Immature natural killer cell (primary cell): ENCODE measurements around the gene SARS1. TPM values are rescaled to one million over a fixed set of nuclear protein-coding genes. Genes with fewer than 3 reads are reported as not detected.
A peak's percentile ranks its signal among the peaks of the same experiment; 100 is the strongest.
"Not testable (repeated sequence)": the region's sequence is repeated elsewhere in the genome, so short reads cannot be mapped to it uniquely, and the experiment has no call there.

ENCODE experiments used
- DNase-seq, 3 donors: peaks; one replicate each; pipeline ENCODE4 v3.0.0; 2022; ENCODE audit warnings: mixed read lengths in 1 of 3
- H3K27ac Mint-ChIP-seq, 6 donors: one replicate each; pipeline ENCODE4 v1.8.0; 2020; ENCODE audit warnings: mixed read lengths in 6 of 6, mild to moderate bottlenecking in 5 of 6, inconsistent platforms in 4 of 6, moderate library complexity in 3 of 6
- H3K27me3 Mint-ChIP-seq, 3 donors: one replicate each; pipeline ENCODE4 v1.8.0; 2020 to 2021; ENCODE audit warnings: low read depth in 3 of 3, mild to moderate bottlenecking in 3 of 3, mixed read lengths in 3 of 3, moderate library complexity in 3 of 3, inconsistent platforms in 1 of 3
- H3K36me3 Mint-ChIP-seq, 3 donors: one replicate each; pipeline ENCODE4 v1.8.0; 2020; ENCODE audit warnings: mixed read lengths in 3 of 3, inconsistent platforms in 2 of 3, mild to moderate bottlenecking in 2 of 3
- H3K4me1 Mint-ChIP-seq, 2 donors: one replicate each; pipeline ENCODE4 v1.8.0; 2020; ENCODE audit warnings: inconsistent platforms in 2 of 2, mild to moderate bottlenecking in 2 of 2, mixed read lengths in 2 of 2, moderate library complexity in 1 of 2
- H3K4me3 Mint-ChIP-seq, 5 donors: one replicate each; pipeline ENCODE4 v1.8.0; 2020; ENCODE audit warnings: mild to moderate bottlenecking in 5 of 5, mixed read lengths in 5 of 5, inconsistent platforms in 3 of 5, moderate library complexity in 3 of 5
- H3K9me3 Mint-ChIP-seq, 6 donors: one replicate each; pipeline ENCODE4 v1.8.0; 2020; ENCODE audit warnings: mild to moderate bottlenecking in 6 of 6, mixed read lengths in 6 of 6, inconsistent platforms in 4 of 6, moderate library complexity in 3 of 6
- polyA plus RNA-seq, 3 donors: library from polyadenylated mRNA; unstranded; fragments of 300-500 nt; fragmentation: Illumina TruSeq; gene quantifications; one replicate each; pipeline ENCODE4 v1.2.3, GENCODE V29; 2021

SARS1 gene, protein sequence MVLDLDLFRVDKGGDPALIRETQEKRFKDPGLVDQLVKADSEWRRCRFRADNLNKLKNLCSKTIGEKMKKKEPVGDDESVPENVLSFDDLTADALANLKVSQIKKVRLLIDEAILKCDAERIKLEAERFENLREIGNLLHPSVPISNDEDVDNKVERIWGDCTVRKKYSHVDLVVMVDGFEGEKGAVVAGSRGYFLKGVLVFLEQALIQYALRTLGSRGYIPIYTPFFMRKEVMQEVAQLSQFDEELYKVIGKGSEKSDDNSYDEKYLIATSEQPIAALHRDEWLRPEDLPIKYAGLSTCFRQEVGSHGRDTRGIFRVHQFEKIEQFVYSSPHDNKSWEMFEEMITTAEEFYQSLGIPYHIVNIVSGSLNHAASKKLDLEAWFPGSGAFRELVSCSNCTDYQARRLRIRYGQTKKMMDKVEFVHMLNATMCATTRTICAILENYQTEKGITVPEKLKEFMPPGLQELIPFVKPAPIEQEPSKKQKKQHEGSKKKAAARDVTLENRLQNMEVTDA
- polyA plus RNA-seq = 100 to 1,000 TPM; 123 to 205 (median 149) TPM

DNA sequence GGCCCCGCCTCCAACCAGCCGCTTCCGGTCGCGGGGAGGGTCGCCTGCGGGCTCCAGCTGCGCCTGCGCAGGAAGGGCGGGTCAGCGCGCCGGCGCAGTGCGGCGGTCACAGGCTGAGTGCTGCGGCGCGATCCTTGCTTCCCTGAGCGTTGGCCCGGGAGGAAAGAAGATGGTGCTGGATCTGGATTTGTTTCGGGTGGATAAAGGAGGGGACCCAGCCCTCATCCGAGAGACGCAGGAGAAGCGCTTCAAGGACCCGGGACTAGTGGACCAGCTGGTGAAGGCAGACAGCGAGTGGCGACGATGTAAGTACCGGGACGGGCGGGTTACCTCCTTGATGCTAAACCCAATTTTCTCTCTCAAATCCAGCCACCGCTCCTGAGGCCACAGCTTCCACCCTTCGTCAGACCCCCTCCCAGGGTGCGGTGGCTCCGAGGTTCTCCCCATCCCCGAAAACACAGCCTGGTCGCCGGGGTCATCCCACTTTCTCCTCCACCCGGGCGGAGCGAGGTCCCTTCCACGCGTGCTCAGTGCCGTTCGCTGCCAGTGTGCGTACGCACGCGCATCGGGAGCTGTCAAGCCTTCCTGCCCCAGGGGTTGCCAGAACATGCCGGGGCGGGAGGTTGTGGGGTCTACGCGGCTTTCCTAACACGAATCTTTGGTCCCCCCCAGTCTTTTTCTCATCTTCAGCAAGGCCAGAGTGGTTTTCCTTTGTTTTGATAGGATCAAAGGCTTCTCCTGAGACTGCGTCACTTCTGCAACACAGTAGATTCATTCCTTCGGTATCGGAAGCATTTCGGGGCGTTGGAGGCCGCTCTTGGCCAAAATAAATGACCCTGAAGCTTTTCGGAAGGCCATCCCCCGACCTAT lies at the start of gene SARS1:
TSS of gene SARS1 (plus strand) at position 95 of the 870 bp plus-strand sequence. CDS start at position 170, 75 bp downstream.
- peaks cover 38 to 39% of the 10 kb centered on the region in 2 donors for H3K4me1 Mint-ChIP-seq
- H3K9me3 Mint-ChIP-seq = no peaks in the 10 kb centered on the region
- peaks cover 7 to 10% (median 7%) of the 10 kb centered on the region in 3 donors for H3K27me3 Mint-ChIP-seq
- peak within 1 kb of the TSS; percentile 95 to 99 (median 97) for H3K4me3 Mint-ChIP-seq
- H3K27ac Mint-ChIP-seq = peak within 1 kb of the TSS; percentile 88 to 95 (median 92)
- H3K36me3 Mint-ChIP-seq = peaks cover 0 to 11% (median 4%) of the 10 kb centered on the region in 3 donors
- DNase-seq = peak; percentile 87 to 90 (median 88)

- no peak overlapping the region for H3K27ac Mint-ChIP-seq
- H3K27me3 Mint-ChIP-seq = peaks cover 0 to 3% (median 0%) of the 10 kb centered on the region in 3 donors
- H3K9me3 Mint-ChIP-seq = no peaks in the 10 kb centered on the region
- H3K4me1 Mint-ChIP-seq = peaks cover 20 to 28% of the 10 kb centered on the region in 2 donors
- H3K4me3 Mint-ChIP-seq = no peak overlapping the region
- H3K36me3 Mint-ChIP-seq = no peaks in the 10 kb centered on the region
- no peak for DNase-seq
These were observed 49.2 kb upstream of the SARS1 start for GRCh38 chr1:109164538-109164937.

DNA sequence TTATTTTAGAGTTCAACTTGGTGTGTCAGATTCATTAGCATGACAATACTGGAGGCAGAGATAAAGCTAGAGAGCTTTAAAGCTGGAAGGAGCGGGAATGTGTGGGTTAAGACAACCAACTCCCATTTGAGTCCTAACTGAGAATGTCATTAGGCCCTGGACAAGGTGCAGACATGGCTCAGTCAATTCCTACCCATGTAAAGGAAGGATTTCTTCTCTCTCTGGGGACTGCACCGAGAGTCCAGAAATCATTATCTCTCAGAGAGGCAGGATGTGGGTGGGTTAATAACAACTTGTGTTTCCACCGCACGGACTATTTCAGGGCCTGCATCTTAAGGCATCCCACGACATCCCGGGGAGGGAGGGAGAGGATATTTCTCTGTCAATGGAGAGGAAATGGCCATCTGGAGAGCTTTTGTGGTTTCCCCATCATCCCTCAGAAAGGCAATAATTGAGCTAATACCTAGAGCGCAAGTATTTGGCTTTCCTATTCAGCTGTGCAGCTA lies 46.7 kb upstream of the SARS1 start:
- Mint-ChIP-seq H3K4me1 (peaks cover 11 to 12% of the 10 kb centered on the region in 2 donors), H3K4me3 (no peak overlapping the region), H3K27ac (no peak overlapping the region), H3K9me3 (no peaks in the 10 kb centered on the region), H3K36me3 (peaks cover 0 to 3% (median 0%) of the 10 kb centered on the region in 3 donors), H3K27me3 (peaks cover 0 to 2% (median 2%) of the 10 kb centered on the region in 3 donors)
- DNase-seq = no peak

GRCh38 chr1:109170035-109170764 lies 43.5 kb upstream of the SARS1 start:
- Mint-ChIP-seq H3K27ac (no peak overlapping the region), H3K4me1 (no peaks in the 10 kb centered on the region)

GRCh38 chr1:109171646-109172045 lies 42.1 kb upstream of the SARS1 start:
- no peak overlapping the region for H3K4me3 Mint-ChIP-seq
- H3K9me3 Mint-ChIP-seq = no peaks in the 10 kb centered on the region
- H3K27ac Mint-ChIP-seq = no peak overlapping the region
- no peaks in the 10 kb centered on the region for H3K4me1 Mint-ChIP-seq
- H3K27me3 Mint-ChIP-seq = peaks cover 0 to 2% (median 2%) of the 10 kb centered on the region in 3 donors
- peaks cover 0 to 3% (median 0%) of the 10 kb centered on the region in 3 donors for H3K36me3 Mint-ChIP-seq
- DNase-seq = no peak

More at GRCh38 chr1:109170035-109170764, 43.5 kb upstream of the SARS1 start:
- DNase-seq = no peak
- no peaks in the 10 kb centered on the region for H3K9me3 Mint-ChIP-seq
- no peak overlapping the region for H3K4me3 Mint-ChIP-seq
- H3K27me3 Mint-ChIP-seq = peaks cover 0 to 2% (median 2%) of the 10 kb centered on the region in 3 donors
- peaks cover 0 to 3% (median 0%) of the 10 kb centered on the region in 3 donors for H3K36me3 Mint-ChIP-seq

GRCh38 chr1:109176349-109176748 lies 37.4 kb upstream of the SARS1 start:
- not testable (repeated sequence) for H3K36me3 Mint-ChIP-seq, H3K27ac Mint-ChIP-seq, H3K27me3 Mint-ChIP-seq, DNase-seq, H3K4me3 Mint-ChIP-seq, H3K9me3 Mint-ChIP-seq, H3K4me1 Mint-ChIP-seq

- not testable (repeated sequence) for H3K36me3 Mint-ChIP-seq, H3K4me1 Mint-ChIP-seq, H3K9me3 Mint-ChIP-seq, H3K27ac Mint-ChIP-seq, H3K4me3 Mint-ChIP-seq, DNase-seq, H3K27me3 Mint-ChIP-seq
These were observed 33.0 kb upstream of the SARS1 start for GRCh38 chr1:109180715-109181084.

DNA sequence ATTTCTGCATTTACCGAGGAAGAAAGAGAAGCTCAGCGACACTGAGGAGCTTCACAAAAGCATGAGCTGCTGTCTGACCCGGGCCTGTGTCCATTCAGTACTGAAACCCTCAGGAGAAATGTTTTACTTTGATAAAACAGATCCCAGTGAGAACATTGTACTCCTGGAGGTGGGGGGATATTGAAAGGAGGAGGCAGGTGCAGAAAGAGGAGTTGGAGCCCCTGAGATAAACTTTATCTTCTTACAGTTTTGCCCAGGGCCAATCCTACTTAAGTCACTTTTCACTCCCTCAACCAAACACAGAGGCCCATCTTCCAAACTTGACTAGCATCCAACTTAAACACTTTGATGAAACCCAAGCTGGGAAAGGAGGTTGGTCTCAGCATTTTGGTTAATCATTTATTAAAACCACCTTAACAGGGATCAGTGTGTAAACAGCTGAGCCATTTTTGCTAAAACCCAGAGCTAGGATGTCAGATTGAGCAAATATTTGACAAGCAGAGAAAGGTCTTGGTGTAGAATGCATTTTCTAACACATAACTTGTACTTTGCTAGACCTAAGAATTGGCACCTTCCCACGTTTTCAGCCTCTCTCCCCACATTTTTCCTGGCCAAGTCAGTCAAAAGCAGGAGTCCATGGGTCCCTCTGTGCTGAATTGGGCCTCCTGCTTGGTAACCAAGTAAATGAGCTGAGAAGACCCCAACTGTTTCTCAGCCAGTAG lies 32.5 kb upstream of the SARS1 start:
- no peak overlapping the region for H3K4me3 Mint-ChIP-seq
- peaks cover 2 to 4% (median 3%) of the 10 kb centered on the region in 3 donors for H3K27me3 Mint-ChIP-seq
- DNase-seq = no peak

GRCh38 chr1:109181807-109182163 lies 31.9 kb upstream of the SARS1 start:
- no peaks in the 10 kb centered on the region for H3K36me3 Mint-ChIP-seq
- no peaks in the 10 kb centered on the region for H3K4me1 Mint-ChIP-seq
- no peak for DNase-seq
- no peaks in the 10 kb centered on the region for H3K9me3 Mint-ChIP-seq
- no peak overlapping the region for H3K27ac Mint-ChIP-seq
- H3K27me3 Mint-ChIP-seq = peaks cover 2 to 4% (median 3%) of the 10 kb centered on the region in 3 donors
- H3K4me3 Mint-ChIP-seq = no peak overlapping the region

More for the DNA sequence above, 32.5 kb upstream of the SARS1 start:
- H3K9me3 Mint-ChIP-seq = no peaks in the 10 kb centered on the region
- no peak overlapping the region for H3K27ac Mint-ChIP-seq
- no peaks in the 10 kb centered on the region for H3K36me3 Mint-ChIP-seq
- H3K4me1 Mint-ChIP-seq = no peaks in the 10 kb centered on the region

DNA sequence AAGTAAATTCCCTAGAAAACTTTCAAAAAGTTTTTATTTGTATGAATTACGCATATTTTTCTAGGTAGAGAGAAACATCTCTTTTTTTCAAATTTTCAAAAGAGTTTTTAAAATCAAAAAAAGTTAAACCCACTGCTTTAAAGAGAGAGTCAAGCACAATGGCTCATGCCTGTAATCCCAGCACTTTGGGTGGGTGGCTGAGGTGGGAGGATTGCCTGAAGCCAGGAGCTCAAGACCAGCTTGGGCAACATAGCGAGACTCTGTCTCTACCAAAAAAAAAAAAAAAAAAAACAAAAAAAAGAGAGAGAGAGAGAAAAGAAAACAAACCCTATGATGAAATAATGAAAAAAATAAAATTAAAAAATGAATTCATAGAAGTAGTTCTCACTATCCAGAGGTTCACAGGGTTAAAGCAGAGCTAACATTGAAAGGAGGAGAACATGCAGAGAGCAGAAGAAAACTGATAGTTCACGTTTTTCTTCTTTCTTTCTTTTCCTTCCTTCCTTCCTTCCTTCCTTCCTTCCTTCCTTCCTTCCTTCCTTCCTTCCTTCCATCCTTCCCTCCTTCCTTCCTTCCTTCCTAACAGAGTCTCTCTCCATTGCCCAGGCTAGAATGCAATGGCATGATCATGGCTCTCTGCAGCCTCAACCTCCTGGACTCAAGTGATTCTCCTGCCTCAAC lies 30.5 kb upstream of the SARS1 start:
- Mint-ChIP-seq H3K4me3 (no peak overlapping the region), H3K27me3 (peaks cover 2 to 4% (median 3%) of the 10 kb centered on the region in 3 donors), H3K9me3 (no peaks in the 10 kb centered on the region), H3K36me3 (no peaks in the 10 kb centered on the region), H3K27ac (no peak overlapping the region), H3K4me1 (no peaks in the 10 kb centered on the region)
- no peak for DNase-seq

DNA sequence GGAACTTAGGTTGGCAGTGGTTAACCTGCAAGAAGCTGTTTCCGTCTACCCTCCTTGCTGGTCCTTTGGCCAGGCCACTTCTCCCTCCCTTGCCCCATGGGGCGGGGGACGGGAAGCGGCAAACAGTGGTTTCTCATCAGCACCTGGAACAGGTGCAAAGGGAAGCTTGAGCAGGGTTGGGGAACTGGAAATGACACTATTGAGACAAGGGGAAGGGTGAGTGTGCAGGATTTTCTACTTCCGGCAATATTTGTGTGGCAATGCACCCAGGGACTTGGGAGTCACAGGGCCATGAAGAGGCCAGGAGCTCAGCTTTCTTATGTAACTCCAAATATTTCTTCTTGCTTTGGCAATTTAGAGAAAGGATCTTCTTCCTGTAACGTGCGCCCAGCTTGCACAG lies 29.0 kb upstream of the SARS1 start:
- DNase-seq = no peak
- peaks cover 0 to 2% (median 0%) of the 10 kb centered on the region in 3 donors for H3K36me3 Mint-ChIP-seq
- H3K9me3 Mint-ChIP-seq = no peaks in the 10 kb centered on the region
- peaks cover 2 to 3% (median 2%) of the 10 kb centered on the region in 3 donors for H3K27me3 Mint-ChIP-seq
- H3K27ac Mint-ChIP-seq = no peak overlapping the region
- no peaks in the 10 kb centered on the region for H3K4me1 Mint-ChIP-seq
- no peak overlapping the region for H3K4me3 Mint-ChIP-seq

DNA sequence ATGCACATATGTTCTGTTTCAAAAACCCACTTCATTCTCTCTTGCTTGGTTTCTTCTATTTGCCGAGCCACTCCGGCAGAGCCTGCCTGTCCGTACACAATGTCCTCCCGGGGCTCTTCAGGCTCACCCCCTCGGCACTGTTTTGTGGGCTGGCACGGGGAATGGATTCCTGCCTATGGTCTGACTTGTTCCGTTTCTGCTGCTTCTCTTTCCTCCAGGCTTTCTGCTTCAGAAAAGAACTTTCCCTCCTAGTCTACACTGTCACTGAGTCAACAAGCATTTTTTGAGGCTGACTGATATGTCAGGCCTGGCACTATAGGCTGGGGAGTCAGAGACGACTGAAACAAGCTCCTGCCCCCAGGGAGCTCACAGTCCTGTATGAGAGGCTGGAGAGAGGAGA lies 28.4 kb upstream of the SARS1 start:
- no peak overlapping the region for H3K4me3 Mint-ChIP-seq
- no peaks in the 10 kb centered on the region for H3K4me1 Mint-ChIP-seq
- no peaks in the 10 kb centered on the region for H3K9me3 Mint-ChIP-seq
- H3K27me3 Mint-ChIP-seq = peaks cover 2 to 3% (median 2%) of the 10 kb centered on the region in 3 donors
- H3K27ac Mint-ChIP-seq = no peak overlapping the region
- no peak for DNase-seq
- peaks cover 0 to 2% (median 0%) of the 10 kb centered on the region in 3 donors for H3K36me3 Mint-ChIP-seq
